ENCODE data around the gene CHEK1. TPM values are rescaled to one million over a fixed set of nuclear protein-coding genes. Genes with fewer than 3 reads are reported as not detected.
A peak's percentile ranks its signal among the peaks of the same experiment; 100 is the strongest.

CHEK1 gene
- total RNA-seq, 1 donor from 2014 or later, result 161 TPM

GRCh38 chr11:125625225-125625629 is 264 bp downstream of the CHEK1 start:
- peaks cover 9% of the 10 kb centered on the region for H3K36me3 Mint-ChIP-seq
- no peaks in the 10 kb centered on the region for H3K9me3 Mint-ChIP-seq
- peaks cover 46% of the 10 kb centered on the region for H3K79me2 ChIP-seq (ENCODE audit: low read depth)
- H3K27me3 Mint-ChIP-seq (ENCODE audit: insufficient read depth, low read depth), result peaks cover 3% of the 10 kb centered on the region
- no peak for DNase-seq (ENCODE audit: low spot score)
- peaks cover 13% of the 10 kb centered on the region for H3K36me3 ChIP-seq
- peak overlapping the region; percentile 95 for H3K4me2 ChIP-seq
- H3K27me3 ChIP-seq, result no peaks in the 10 kb centered on the region
- peaks cover 23% of the 10 kb centered on the region for H3K4me1 ChIP-seq
- peak overlapping the region; percentile 89 for H3K4me3 ChIP-seq
- H3F3A ChIP-seq (ENCODE audit: low read depth), result peaks cover 32% of the 10 kb centered on the region
- H2AFZ ChIP-seq (replicated peaks), result peak overlapping the region; percentile 95
- H3K4me1 Mint-ChIP-seq, result peaks cover 16% of the 10 kb centered on the region
- H4K20me1 ChIP-seq (ENCODE audit: low read depth), result no peaks in the 10 kb centered on the region
- H3K4me3 Mint-ChIP-seq, result peak overlapping the region; percentile 95
- H3K27ac ChIP-seq, result peak overlapping the region; percentile 95
- no peak for TF ChIP-seq EZH2 (IDR thresholded peaks at IDR 0.05)
- TF ChIP-seq EZH2phosphoT487 (IDR thresholded peaks at IDR 0.05), result no peak
- TF ChIP-seq, protein P1, sequence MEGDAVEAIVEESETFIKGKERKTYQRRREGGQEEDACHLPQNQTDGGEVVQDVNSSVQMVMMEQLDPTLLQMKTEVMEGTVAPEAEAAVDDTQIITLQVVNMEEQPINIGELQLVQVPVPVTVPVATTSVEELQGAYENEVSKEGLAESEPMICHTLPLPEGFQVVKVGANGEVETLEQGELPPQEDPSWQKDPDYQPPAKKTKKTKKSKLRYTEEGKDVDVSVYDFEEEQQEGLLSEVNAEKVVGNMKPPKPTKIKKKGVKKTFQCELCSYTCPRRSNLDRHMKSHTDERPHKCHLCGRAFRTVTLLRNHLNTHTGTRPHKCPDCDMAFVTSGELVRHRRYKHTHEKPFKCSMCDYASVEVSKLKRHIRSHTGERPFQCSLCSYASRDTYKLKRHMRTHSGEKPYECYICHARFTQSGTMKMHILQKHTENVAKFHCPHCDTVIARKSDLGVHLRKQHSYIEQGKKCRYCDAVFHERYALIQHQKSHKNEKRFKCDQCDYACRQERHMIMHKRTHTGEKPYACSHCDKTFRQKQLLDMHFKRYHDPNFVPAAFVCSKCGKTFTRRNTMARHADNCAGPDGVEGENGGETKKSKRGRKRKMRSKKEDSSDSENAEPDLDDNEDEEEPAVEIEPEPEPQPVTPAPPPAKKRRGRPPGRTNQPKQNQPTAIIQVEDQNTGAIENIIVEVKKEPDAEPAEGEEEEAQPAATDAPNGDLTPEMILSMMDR (IDR thresholded peaks at IDR 0.05), result peak; percentile 6
- peak overlapping the region; percentile 85 for H3K9ac ChIP-seq
- H3K27ac Mint-ChIP-seq, result peak overlapping the region; percentile 64
- no peaks in the 10 kb centered on the region for H3K9me3 ChIP-seq (ENCODE audit: low read depth)

- peak overlapping the region; percentile 85 for H3K27ac Mint-ChIP-seq
- H3K36me3 ChIP-seq, result peaks cover 13% of the 10 kb centered on the region
- H2AFZ ChIP-seq (replicated peaks), result peak overlapping the region; percentile 95
- no peaks in the 10 kb centered on the region for H4K20me1 ChIP-seq (ENCODE audit: low read depth)
- peaks cover 3% of the 10 kb centered on the region for H3K27me3 Mint-ChIP-seq (ENCODE audit: insufficient read depth, low read depth)
- H3K36me3 Mint-ChIP-seq, result peaks cover 9% of the 10 kb centered on the region
- H3K27me3 ChIP-seq, result no peaks in the 10 kb centered on the region
- peak overlapping the region; percentile 95 for H3K4me3 Mint-ChIP-seq
- H3K79me2 ChIP-seq (ENCODE audit: low read depth), result peaks cover 51% of the 10 kb centered on the region
- DNase-seq (ENCODE audit: low spot score), result peak; percentile 98
- peak overlapping the region; percentile 85 for H3K9ac ChIP-seq
- no peaks in the 10 kb centered on the region for H3K9me3 ChIP-seq (ENCODE audit: low read depth)
- TF ChIP-seq EZH2phosphoT487 (IDR thresholded peaks at IDR 0.05) (no peak), EZH2 (IDR thresholded peaks at IDR 0.05) (peak; percentile 16)
- TF ChIP-seq, protein P1 (IDR thresholded peaks at IDR 0.05), result no peak
- peaks cover 23% of the 10 kb centered on the region for H3K4me1 ChIP-seq
- no peaks in the 10 kb centered on the region for H3K9me3 Mint-ChIP-seq
- peak overlapping the region; percentile 89 for H3K4me3 ChIP-seq
- peaks cover 16% of the 10 kb centered on the region for H3K4me1 Mint-ChIP-seq
- peaks cover 32% of the 10 kb centered on the region for H3F3A ChIP-seq (ENCODE audit: low read depth)
- peak overlapping the region; percentile 95 for H3K27ac ChIP-seq
- H3K4me2 ChIP-seq, result peak overlapping the region; percentile 95
Measured at GRCh38 chr11:125625630-125626287, 796 bp downstream of the CHEK1 start.

- Mint-ChIP-seq H3K36me3 (peaks cover 8% of the 10 kb centered on the region), H3K27ac (peak overlapping the region; percentile 78)
Measured at GRCh38 chr11:125626288-125626950, 1.5 kb downstream of the CHEK1 start.

More at GRCh38 chr11:125626288-125626950, 1.5 kb downstream of the CHEK1 start:
- DNase-seq (ENCODE audit: low spot score), result peak; percentile 92
- Histone ChIP-seq H3F3A (ENCODE audit: low read depth) (peaks cover 32% of the 10 kb centered on the region), H3K27me3 (no peaks in the 10 kb centered on the region), H3K9me3 (ENCODE audit: low read depth) (no peaks in the 10 kb centered on the region), H4K20me1 (ENCODE audit: low read depth) (no peaks in the 10 kb centered on the region), H3K36me3 (peaks cover 19% of the 10 kb centered on the region), H3K4me2 (peak overlapping the region; percentile 95), H3K4me3 (peak overlapping the region; percentile 89), H3K4me1 (peaks cover 23% of the 10 kb centered on the region), H3K79me2 (ENCODE audit: low read depth) (peaks cover 53% of the 10 kb centered on the region), H3K9ac (peak overlapping the region; percentile 85), H2AFZ (replicated peaks) (peak overlapping the region; percentile 95), H3K27ac (peak overlapping the region; percentile 95)
- H3K9me3 Mint-ChIP-seq, result no peaks in the 10 kb centered on the region
- peak overlapping the region; percentile 95 for H3K4me3 Mint-ChIP-seq
- TF ChIP-seq, protein P1 (IDR thresholded peaks at IDR 0.05), result peak; percentile 48
- TF ChIP-seq EZH2phosphoT487 (IDR thresholded peaks at IDR 0.05) (no peak), EZH2 (IDR thresholded peaks at IDR 0.05) (no peak)
- peaks cover 16% of the 10 kb centered on the region for H3K4me1 Mint-ChIP-seq
- H3K27me3 Mint-ChIP-seq (ENCODE audit: insufficient read depth, low read depth), result peaks cover 3% of the 10 kb centered on the region
